Measurements from ENCODE around the gene PPM1H.
"Not testable (repeated sequence)": the region's sequence is repeated elsewhere in the genome, so short reads cannot be mapped to it uniquely, and the experiment has no call there.

Gene PPM1H

DNA sequence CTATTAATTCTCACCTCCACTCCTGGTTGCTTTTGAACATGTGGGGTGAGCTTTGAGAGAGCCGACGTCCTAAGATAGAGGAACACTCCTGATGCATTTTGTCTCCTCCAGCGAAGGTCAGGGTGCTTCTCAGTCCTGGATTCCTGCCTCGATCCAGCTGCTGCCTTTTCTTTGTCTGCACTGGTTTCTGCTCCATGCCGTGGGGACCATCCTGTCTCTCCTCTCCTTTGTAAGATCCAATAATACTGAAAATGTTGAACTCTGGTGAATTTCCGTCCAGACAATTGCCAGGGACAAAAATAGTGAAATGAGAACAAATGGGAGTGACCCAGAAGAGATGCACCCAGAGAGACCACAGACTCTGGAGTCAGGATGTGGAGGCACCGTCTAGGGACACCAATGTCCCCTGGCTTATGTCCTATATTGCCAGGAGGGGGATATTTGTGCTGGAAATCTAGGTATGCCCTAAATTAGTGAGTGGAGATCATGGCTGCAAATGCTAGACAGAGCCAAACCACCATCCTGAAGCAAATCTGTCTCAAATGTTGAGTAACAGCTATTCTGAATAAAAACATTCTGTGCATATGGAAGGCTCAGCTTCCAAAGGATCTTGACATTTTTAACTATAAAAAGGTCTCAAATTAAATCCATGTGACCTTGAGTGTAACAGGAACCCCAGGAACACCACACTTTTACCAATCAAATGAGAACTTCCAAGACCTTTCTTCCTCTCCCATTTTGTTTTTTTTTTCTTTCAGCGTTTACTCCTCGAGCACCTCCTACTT is 170.9 kb downstream of the PPM1H start:
- no peak for DNase-seq (ENCODE audit: low read depth)

DNA sequence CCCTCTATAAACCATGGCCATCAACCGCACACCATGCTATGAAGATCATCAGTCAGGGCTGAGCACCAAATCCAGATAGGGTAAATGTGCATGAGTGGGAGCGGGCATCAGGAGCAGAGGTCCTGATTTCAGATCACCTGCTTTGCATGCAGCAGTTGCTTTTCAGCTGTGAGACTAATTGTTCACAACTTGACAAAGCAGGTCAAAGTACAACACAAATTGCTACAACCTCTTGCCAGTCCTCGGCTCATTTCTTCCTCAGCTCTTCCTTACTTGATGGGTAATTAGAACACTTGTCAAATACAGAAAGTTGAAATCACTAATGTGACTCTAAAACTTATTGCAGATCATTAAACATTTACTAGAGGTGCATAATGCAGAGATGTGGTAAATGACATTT is 171.6 kb downstream of the PPM1H start:
- DNase-seq (ENCODE audit: low read depth), result no peak

DNA sequence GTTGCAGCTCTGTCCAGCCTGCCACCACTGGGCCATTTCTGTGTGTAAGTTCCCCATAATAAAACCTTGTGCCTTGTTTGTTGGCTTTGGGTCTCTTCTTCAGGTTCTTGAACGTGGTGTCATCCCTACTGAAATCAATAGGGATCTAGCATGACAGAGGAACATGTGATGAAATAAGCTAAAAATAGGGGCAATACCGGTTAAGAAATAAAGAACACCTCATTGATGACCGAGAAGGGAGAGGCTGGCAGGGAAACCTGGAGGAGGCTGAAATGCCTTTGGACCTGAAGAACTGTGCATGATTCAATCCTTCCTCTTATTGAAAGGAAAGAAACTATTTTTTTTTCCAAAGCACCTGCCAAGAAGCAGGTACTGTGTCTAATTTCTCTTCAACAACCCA is 172.3 kb downstream of the PPM1H start:
- DNase-seq (ENCODE audit: low read depth), result no peak

DNA sequence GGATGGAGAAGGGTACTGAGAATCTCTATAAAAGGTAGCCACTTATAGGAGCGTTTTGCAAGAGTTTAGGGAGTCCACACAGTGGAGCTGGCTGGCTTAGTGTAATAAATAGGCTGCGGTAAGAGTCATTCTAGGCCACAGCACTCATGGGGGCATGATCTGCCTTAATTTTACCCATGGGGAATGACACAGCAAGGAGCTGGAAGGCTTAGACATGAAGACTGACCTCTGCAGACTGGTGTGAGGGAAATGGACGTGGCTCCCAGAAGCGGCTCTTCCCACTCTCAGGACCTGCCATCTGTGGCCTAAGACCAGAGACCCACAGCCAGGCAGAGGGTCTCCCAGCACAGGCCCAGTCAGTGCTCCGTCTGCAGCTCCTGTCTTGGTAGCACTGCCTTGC is 173.3 kb downstream of the PPM1H start:
- DNase-seq (ENCODE audit: low read depth), result no peak

DNA sequence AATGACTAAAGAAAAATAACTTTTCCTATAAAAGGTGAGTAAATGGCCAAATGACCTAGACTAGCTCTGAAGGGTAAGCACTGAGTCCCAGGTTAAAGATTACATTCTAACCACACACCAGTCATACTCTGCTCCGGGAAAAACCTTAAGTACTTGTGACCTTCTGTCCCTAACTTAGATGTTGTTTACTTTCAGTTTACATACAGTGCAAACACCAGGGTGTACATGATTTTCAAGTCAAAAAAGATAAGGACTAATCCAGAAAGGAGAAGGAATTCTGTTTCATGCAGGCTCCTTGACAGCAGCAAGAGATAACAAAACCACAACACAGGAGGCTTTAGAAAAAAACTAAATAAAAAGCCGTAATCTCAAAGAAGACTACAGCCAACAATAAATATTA is 174.2 kb downstream of the PPM1H start:
- no peak for DNase-seq (ENCODE audit: low read depth)

DNA sequence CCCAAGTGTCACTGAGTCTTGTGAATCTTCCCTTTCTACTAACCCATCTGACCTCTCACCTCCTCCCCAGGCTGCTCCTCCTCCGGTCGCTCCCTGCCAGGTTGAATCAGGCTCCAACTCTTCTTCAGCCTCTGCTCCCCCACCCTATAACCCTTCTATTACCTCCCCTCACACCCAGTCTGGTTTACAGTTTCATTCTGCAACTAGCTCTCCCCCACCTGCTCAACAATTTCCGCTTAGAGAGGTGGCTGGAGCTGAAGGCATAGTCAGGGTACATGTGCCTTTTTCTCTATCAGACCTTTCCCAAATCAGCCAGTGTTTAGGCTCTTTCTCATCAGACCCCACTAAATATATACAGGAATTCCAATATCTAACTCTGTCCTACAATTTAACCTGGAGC is 174.6 kb downstream of the PPM1H start:
- DNase-seq (ENCODE audit: low read depth), result not testable (repeated sequence)

DNA sequence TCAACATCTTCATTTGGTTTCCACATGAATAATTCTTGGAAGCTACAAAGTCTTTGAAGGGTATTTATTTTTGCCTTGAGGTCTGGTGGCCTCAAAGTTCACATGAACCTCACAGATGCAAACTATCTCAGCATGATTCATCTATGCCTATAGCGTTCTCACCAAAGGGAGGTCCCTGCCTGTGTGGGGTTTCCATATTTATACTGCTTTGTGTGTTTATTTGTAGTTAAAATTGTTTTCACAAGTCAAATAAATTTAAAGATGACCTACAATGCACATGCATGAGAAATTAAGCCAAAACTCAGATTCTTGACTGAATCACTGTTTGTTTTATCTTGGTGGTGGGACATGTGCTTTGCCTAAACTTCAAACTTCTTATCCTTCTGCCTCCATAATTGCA is 176.7 kb downstream of the PPM1H start:
- no peak for DNase-seq (ENCODE audit: low read depth)

DNA sequence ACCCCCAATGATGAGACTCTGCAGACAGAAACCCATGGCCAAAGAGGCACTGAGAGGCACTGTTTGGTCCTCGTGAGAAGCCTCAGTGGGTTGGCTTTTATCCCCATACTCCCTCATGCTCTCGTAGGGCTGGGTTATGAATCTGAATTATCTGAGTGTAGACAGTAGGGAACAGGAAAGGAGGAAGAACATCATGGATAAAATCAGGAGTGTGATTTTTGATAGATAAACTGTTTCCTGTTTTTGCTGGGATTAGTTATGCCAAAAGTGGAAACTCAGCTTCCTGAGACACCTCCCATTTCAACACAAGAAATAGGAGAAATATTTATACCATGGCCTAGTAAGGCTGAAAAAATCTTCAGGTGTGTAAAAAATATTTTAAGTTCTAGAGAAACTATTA is 177.9 kb downstream of the PPM1H start:
- DNase-seq (ENCODE audit: low read depth), result no peak

DNA sequence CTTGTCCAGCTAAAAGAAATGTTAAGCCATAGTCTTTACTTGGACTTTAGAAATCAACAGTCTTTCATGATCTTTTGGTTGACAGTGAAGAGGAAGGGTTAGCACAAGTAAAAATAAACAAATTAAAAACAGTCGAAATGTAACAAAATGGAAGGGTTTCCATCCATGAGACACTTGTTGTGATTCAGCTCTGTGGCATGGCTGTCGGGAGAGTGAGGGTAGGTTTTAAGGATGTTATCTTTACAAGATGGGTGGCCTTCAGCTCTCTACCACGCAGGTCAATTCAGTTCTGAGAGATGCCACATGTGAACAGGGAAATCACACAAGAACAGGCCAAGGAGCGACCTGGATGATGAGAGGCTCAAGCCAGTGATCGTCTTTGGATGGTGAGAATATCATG is 180.2 kb downstream of the PPM1H start:
- DNase-seq (ENCODE audit: low read depth), result no peak

DNA sequence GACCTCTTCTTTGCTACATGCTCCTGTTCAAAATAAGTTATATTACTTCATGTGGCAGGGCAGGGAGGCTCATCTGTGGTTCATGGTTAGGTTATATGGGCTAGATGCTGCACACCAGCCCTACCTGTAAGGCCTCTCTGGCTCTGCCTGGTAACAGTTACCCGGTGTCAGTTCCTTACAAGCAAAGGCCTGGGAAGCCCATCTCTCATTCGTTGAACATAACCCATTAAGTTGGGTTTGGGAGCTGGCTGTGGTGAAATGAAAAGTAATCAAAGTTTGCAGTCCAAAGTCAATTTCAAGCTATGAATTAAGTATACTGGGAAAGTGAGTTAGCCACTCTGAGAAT is 183.2 kb downstream of the PPM1H start:
- DNase-seq (ENCODE audit: low read depth), result no peak

DNA sequence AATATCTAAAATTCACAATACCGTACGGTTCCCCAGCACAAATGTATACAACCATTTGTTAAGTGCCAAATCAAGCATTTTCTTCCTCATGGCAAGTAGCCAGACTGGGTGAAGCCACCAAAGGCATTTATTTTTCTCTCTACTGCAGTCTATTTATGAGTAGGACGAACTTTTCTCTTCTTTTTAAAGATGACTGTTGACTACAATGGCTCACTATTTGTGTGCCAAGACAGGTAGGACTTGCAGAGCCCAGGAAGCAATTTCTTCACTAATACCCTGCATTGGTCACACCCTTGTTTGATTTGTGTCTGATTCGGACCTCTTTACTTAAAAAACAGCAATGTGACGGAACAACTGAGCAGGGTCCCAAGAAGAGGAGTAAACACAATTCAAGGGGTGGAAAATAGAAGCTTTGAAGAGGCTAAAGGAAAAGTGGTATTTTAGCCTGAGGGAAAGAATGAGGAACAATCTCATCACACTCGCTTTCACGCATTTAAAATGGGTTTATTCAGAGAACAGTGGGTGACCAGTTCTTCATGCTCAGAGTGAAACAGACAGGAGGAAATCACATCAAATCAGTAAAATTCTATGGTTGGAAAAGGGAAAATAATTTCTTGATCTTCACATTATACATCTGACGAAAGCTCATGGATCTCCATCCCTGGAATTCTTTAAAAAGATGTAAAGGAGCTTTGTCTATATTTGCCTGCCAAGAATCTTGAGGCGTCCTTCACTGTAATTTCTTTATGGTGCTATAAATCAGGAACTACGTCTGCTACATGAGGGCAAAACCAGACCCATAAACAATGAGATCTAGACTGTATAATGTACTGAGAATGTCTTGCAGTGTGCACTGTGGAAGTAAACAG is 183.8 kb downstream of the PPM1H start:
- no peak for DNase-seq (ENCODE audit: low read depth)

DNA sequence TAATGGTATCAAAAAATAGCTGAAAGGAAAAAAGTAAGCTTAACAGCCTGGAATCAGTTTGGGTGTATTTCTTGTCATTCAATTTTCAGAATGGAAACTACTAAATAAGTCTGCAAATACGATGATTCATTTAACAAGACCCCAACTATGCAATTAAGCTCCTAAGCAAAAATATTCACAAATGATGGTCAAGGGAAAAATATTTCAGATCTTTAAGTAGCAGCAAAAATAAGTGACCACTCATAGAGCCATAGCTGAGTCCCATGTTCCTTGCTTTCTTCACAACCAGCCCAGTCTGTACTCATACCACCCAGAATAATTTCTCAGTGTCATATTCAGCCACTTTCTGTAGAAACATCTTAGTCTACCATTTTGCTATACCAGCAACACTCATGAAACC is 185.4 kb downstream of the PPM1H start:
- no peak for DNase-seq (ENCODE audit: low read depth)

DNA sequence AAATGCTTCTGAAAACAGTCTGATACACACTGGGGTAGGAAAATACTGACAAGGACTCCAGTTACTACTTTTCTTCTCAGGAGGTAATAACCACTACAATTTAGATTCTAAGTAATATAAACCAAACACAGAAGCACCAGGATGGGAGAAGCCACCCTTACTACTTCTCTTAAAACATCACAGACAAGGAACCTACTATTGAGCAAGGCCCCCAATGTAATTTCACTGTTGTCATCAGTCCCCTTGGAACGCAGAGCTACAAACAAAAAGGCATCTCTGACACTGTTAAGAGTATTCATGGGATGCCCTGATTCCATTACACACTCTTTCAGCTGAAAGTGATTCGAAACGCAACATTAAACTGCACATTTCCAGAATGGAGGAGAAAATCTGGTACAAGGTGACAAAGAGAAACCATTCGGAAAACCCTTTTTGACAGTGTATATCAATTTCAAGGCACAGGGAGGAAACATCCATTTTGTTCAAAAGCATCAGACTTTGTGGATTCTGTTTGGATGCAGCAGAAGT is 185.9 kb downstream of the PPM1H start:
- DNase-seq (ENCODE audit: low read depth), result no peak

DNA sequence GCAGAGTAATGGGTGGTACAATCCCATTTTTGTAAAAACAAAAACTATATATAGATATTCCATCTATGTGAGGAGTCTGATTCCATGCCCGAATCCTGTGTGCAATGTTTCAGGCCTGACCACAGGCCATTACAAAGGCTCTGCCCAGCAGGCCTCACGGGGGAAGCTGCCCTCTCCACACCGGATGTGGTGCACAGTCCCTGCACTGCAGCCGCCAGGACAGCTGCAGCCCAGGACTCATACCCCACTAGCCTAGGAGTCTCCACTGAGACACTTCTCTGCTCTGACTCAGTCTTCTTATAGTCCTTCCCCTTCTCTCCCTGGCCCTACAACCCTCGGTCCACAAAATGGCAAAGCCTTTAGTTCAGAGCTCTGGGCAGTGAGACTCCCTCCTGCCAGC is 190.4 kb downstream of the PPM1H start:
- peak; percentile 27 for DNase-seq (ENCODE audit: low read depth)

DNA sequence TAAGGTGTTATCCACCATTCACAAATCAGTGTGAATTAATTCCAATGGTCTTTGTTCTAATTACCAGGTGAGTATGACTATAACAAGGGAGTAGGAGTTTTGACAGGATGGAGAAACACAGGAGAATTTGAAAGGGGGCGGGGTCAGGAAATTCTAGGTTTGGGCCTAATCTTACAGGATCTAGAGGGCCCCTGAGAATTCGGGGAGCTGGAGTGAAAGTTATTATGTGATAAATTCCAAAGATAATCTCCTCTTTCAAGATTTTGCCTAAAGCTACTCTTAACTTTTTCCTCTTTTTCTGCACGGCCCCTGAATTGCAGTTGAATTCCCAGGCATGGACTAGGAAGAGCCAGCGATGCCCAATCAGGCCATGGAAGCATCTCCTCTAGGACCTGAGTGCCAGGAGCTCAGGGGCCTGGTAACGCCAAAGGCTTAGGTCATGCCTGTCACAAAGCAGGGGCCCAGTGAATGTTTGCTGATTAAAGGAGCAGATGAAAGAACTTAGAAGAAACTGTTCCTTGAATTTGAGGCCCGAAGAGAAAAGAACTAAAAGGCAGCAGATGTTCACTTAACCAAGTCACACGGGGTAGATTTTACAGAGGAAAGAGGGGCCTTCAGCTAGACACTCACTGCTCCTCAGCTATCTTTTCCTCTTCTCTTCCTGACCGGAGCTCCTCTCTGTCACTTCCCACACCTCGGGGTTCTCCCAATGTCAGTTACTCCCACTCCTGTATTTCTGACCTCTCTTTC is 195.5 kb downstream of the PPM1H start:
- DNase-seq (ENCODE audit: low read depth), result no peak

DNA sequence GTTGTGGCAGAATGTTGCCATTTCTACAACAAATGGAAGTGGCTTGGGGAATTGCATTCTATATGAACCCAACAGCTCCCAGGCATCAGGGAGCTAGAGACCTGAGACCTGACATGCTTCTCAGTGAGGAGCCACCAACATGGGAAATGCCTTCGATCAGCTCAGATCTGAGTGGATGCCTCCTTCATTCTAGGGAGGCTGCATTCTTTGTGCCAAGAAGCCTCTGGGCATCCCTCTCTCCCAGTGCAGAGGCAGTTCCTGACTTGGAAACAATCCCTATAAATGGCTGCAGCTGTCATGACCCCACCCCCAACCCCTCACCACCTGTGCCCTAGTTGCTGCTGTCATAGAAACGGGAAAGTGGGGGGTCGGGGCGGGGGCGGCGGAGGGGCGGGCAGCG is 196.3 kb downstream of the PPM1H start:
- no peak for DNase-seq (ENCODE audit: low read depth)

DNA sequence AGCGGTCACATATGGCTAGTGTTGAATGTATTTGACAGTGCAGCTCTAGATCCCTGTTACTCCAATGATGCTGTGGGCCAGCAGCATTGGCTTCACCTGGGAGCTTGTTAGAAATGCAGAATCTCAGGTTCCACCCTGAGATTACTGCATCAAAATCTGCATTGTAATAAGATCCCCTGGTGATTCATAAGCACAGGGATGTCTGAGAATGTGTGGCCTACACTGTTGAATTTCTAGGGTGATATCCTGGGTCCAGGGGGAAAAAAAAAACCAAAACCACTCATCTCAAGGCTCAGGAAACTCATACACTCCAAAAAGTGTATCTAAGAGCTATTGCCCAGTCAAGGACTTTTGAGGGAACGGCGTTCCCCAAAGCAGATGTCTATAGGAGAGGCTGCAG is 196.8 kb downstream of the PPM1H start:
- no peak for DNase-seq (ENCODE audit: low read depth)

DNA sequence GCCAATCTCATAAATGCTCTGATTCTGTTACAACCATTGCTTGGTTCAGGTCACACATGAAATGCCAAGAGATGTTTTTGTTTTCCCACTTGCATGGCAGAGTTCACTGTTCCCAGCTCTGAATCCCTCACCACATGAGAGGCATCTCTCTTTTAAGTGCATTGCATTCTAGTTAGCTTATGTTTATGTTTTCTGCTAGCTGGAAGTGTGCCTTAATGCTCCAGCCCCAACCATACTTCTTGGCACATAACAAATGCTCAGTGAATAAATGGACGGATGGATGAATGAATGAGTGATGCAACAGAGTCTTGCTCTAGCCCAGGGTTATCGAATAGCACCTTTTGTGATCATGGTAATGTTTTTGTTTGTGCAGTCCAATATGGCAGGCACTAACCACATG is 197.3 kb downstream of the PPM1H start:
- no peak for DNase-seq (ENCODE audit: low read depth)

DNA sequence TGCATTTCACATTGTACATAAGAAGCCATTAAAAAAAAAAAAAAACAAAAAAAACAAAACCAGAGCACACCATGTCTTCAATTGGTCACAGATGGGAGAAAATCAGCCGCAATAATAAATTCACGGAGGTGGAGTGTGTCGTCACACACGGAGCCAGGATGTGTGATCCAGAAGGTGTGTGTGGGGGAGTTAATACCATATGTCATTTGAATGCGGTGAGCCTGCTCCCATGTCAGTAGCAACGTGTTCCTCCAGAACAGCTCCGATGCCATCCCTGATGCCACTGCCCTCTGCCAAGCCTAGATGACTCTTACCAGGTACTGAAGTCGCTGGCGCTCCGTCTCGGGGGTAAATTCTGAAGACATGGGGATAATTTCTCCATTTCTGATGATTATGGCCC is 197.8 kb downstream of the PPM1H start:
- DNase-seq (ENCODE audit: low read depth), result no peak

DNA sequence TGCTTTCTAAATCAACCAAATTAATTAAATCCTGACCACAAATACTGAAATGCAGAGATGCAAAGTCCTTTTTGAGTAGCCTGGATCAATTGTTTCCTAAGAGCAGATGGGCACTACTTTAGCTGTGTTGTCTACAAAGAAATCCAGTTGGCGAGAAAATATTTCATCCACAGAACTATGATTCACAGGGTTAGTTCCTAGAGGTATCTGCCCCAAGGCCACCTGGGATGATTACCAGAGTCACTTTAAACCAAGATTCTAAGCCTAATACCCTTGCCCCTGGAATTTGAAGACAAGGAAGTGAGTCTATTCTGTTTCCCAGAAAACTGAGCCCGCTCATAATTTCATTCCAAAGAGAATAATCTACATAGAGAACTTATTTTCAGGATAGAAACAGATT is 198.4 kb downstream of the PPM1H start:
- no peak for DNase-seq (ENCODE audit: low read depth)

DNA sequence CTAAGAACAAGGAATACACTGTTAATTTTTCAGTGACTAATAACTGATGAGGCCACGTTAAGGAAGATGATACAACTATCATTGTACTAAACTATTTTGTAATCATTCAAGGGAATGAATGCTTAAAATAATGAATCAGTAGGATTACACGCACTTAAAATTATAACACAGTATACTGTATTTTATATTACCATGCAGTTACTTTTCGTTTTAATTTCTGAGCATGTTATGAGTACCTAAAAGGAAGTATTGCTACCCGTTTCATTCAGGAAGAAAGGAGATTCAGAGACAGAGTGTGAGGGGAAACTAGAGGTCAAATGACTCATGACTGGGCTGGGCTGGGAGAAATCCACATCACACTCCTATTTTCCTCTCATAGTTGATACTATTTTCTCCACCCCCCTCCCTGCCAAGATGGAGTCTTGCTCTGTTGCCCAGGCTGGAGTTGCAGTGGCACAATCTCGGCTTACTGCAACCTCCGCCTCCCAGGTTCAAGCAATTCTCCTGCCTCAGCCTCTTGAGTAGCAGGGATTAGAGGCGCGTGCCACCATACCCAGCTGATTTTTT is 202.0 kb downstream of the PPM1H start:
- DNase-seq (ENCODE audit: low read depth), result no peak

DNA sequence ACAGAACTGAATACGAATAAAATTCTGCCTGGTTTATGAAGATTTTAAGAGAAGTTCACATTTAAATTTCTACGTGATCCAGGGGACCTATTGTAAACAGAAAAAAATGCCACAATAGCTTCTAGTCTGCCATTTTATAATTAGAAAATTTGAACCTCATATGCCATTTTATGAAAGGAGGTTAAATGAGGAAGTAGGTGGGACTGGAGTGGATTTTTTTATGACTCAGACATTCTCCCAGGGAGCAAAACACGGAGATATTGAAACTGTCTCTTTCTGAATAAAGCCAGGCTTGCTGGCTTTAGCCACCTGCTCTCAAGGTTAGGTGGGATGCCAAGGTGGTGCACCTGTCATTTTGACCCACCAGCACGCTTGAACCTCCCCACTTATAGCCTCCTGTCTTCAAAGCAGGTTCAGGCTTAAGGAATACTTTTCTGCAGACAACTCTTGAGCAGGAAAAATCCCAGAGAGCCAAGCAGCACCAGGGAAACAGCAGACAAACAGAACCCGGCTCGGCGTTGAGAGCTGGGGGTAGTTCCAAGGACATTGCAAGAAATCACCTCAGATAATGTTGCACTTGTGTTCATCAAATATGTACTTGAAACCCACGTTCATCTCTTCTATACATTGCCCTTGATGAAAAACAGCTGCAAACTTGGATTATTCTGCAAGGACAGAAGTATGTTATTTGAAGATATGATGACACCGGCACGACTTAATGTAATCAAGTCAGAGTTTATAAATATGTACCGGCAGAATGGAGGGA is 203.7 kb downstream of the PPM1H start:
- DNase-seq (ENCODE audit: low read depth), result no peak

Measured in CMK (cell line).